K562 (cell line): ENCODE results near the gene TBC1D2. TPM values are rescaled to one million over a fixed set of nuclear protein-coding genes. Genes with fewer than 3 reads are reported as not detected.

Experiments used
- ATAC-seq: fragments of 200-7000 bp; cut with Tn5 transposase; 3 replicates; pipeline ENCODE4 v1.9.1; 2020; ENCODE audit warnings: moderate library complexity
- BruUV-seq: library from RNA; stranded (reverse); fragments of 400-500 nt; replicated peaks from 2 replicates; lab custom pipeline; 2021; lab: Mats Ljungman, UMichigan
- CTCF ChIA-PET: fragments of 300-600 bp; formaldehyde crosslinking; extraction: SDS; loops from one replicate; lab custom pipeline; 2021; ENCODE audit warnings: low intra/inter-chr PET ratio; lab: Yijun Ruan, JAX
- POLR2A ChIA-PET: fragments of 300-600, 350-650 bp; sonication (Branson Sonifier 250); formaldehyde crosslinking; extraction: SDS; loops from one replicate; lab custom pipeline; 2021; ENCODE audit warnings: antibody characterized with exemption, inconsistent platforms; lab: Yijun Ruan, JAX
- DNase-seq, 4 experiments: peaks; one replicate each; pipeline versions ENCODE4 v3.0.0 to v3.0.0-alpha.2; 2011 to 2018; ENCODE audit warnings: low spot score in 3 of 4, mixed read lengths in 3 of 4; ENCODE audit errors: extremely low read depth in 1 of 4
- FAIRE-seq: peaks from 2 replicates; lab custom pipeline; 2011; peaks lifted over from hg19 to GRCh38; lab: Jason Lieb, UNC
- H2AFZ ChIP-seq: 2 replicates; pipeline ENCODE4 v1.6.0; 2011; ENCODE audit warnings: low read depth, low read length, control low read depth, inconsistent platforms
- H3K27ac ChIP-seq: fragments of 200-600 bp; 3 replicates; pipeline ENCODE4 v1.8.0; 2011; ENCODE audit warnings: low read depth, mild to moderate bottlenecking, control low read depth, inconsistent platforms, low read length, moderate library complexity, mixed read lengths; ENCODE audit errors: extremely low read depth
- H3K27me3 ChIP-seq, 2 experiments: fragments of 300-600 bp in 1 of 2; 2 replicates in 1 of 2; 3 replicates in 1 of 2; pipeline versions ENCODE4 v1.6.0 to v1.8.0; 2011; ENCODE audit warnings: inconsistent platforms in 2 of 2, low read length in 2 of 2, mild to moderate bottlenecking in 1 of 2, mixed read lengths in 1 of 2, moderate library complexity in 1 of 2; ENCODE audit not compliant: control insufficient read depth in 2 of 2, insufficient read depth in 2 of 2
- H3K36me3 ChIP-seq: fragments of 300-600 bp; 3 replicates; pipeline ENCODE4 v1.8.0; 2011; ENCODE audit warnings: mild to moderate bottlenecking, low read length, inconsistent platforms; ENCODE audit not compliant: control insufficient read depth, insufficient read depth
- H3K4me1 ChIP-seq, 2 experiments: fragments of 200-600 bp in 1 of 2; replicated peaks in 1 of 2; 2 replicates in 1 of 2; 3 replicates in 1 of 2; pipeline versions ENCODE4 v1.5.1 to v1.8.0; 2011; ENCODE audit warnings: inconsistent platforms in 2 of 2, low read length in 2 of 2, mild to moderate bottlenecking in 1 of 2, mixed read lengths in 1 of 2, moderate library complexity in 1 of 2; ENCODE audit not compliant: control insufficient read depth in 2 of 2, insufficient read depth in 2 of 2
- H3K4me2 ChIP-seq: 2 replicates; pipeline ENCODE4 v1.6.1; 2011; ENCODE audit warnings: low read length, control low read depth, inconsistent platforms, mixed read lengths; ENCODE audit not compliant: insufficient read depth
- H3K4me3 ChIP-seq: fragments of 200-600 bp; sonication (generic), shearing (Covaris generic); 2 replicates; pipeline ENCODE4 v1.5.1; 2016; ENCODE audit warnings: control low read depth, inconsistent platforms
- H3K79me2 ChIP-seq: fragments of 200-600 bp; 3 replicates; pipeline ENCODE4 v1.8.0; 2011; ENCODE audit warnings: low read length, inconsistent platforms; ENCODE audit not compliant: control insufficient read depth, insufficient read depth
- H3K9ac ChIP-seq, 2 experiments: 2 replicates each; pipeline versions ENCODE4 v1.6.0 to v1.6.1; 2011; ENCODE audit warnings: low read depth in 2 of 2, low read length in 2 of 2, control low read depth in 1 of 2, inconsistent platforms in 1 of 2, mild to moderate bottlenecking in 1 of 2, mixed read lengths in 1 of 2; ENCODE audit not compliant: insufficient read depth in 1 of 2
- H3K9me1 ChIP-seq: one replicate; pipeline ENCODE4 v1.6.0; 2011; ENCODE audit warnings: inconsistent platforms, mild to moderate bottlenecking, low read length, moderate library complexity; ENCODE audit not compliant: control insufficient read depth, insufficient read depth
- H3K9me3 ChIP-seq: replicated peaks from 2 replicates; pipeline ENCODE4 v1.5.1; 2011; ENCODE audit warnings: low read depth, low read length, inconsistent platforms; ENCODE audit not compliant: control insufficient read depth, insufficient read depth
- H4K20me1 ChIP-seq: replicated peaks from 2 replicates; pipeline ENCODE4 v1.6.1; 2011; ENCODE audit warnings: low read length, inconsistent platforms, mixed read lengths; ENCODE audit not compliant: control insufficient read depth, insufficient read depth
- FOXJ2 ChIP-seq: fragments of 200-800 bp; sonication (Bioruptor generic); IDR thresholded peaks from 2 replicates; pipeline ENCODE4 v1.6.1; 2016; ENCODE audit warnings: missing genetic modification characterization, missing compliant biosample characterization
- GATAD2A ChIP-seq: fragments of 450-650 bp; IDR thresholded peaks from 2 replicates; pipeline ENCODE4 v1.6.1; 2017
- HEY1 ChIP-seq: fragments of 250-450 bp; sonication (Bioruptor Pico); IDR thresholded peaks from 2 replicates; pipeline ENCODE4 v1.5.0; 2020; ENCODE audit warnings: mild to moderate bottlenecking, moderate library complexity, borderline replicate concordance
- MNT ChIP-seq, 2 experiments: fragments of 450-650 bp; conservative IDR thresholded peaks; 2 replicates each; pipeline ENCODE4 v1.6.1; 2017; ENCODE audit warnings: mild to moderate bottlenecking in 2 of 2, moderate library complexity in 2 of 2
- NBN ChIP-seq: fragments of 450-650 bp; IDR thresholded peaks from 2 replicates; pipeline ENCODE4 v1.6.1; 2016; ENCODE audit warnings: low read depth, mild to moderate bottlenecking
- POLR2AphosphoS2 ChIP-seq: IDR thresholded peaks from 2 replicates; pipeline ENCODE4 v1.6.1; 2012; ENCODE audit warnings: low read length, improper control_type of control experiment
- PURB ChIP-seq: sonication (generic); formaldehyde crosslinking; IDR thresholded peaks from 2 replicates; pipeline ENCODE4 v1.9.0; 2021; ENCODE audit warnings: low read depth, mild to moderate bottlenecking, missing genetic modification reagents
- SMARCB1 ChIP-seq: IDR thresholded peaks from 2 replicates; pipeline ENCODE4 v1.6.1; 2011; ENCODE audit warnings: improper control_type of control experiment, low read depth; ENCODE audit not compliant: insufficient read length
- SNIP1 ChIP-seq: fragments of 450-650 bp; IDR thresholded peaks from 2 replicates; pipeline ENCODE4 v1.7.1; 2017; ENCODE audit warnings: low read depth, mild to moderate bottlenecking
- TEAD2 ChIP-seq: fragments of 450-650 bp; IDR thresholded peaks from 2 replicates; pipeline ENCODE4 v1.6.1; 2016; ENCODE audit warnings: missing genetic modification characterization, control low read depth, missing compliant biosample characterization
- ZNF140 ChIP-seq: fragments of 250-450 bp; sonication (Bioruptor Pico); IDR thresholded peaks from 2 replicates; pipeline ENCODE4 v1.8.0; 2021; ENCODE audit warnings: moderate library complexity, mild to moderate bottlenecking, inconsistent platforms
- ZNF551 ChIP-seq: fragments of 250-450 bp; sonication (Bioruptor Pico); IDR thresholded peaks from 2 replicates; pipeline ENCODE4 v1.5.0; 2021; ENCODE audit warnings: mild to moderate bottlenecking, moderate library complexity
- ZNF589 ChIP-seq: fragments of 200-800 bp; sonication (Bioruptor generic); IDR thresholded peaks from 2 replicates; pipeline ENCODE4 v1.6.1; 2016; ENCODE audit warnings: low read depth, missing genetic modification characterization, missing compliant biosample characterization
- ZNF76 ChIP-seq: fragments of 250-450 bp; sonication (Bioruptor Pico); IDR thresholded peaks from 2 replicates; pipeline ENCODE4 v1.4.0; 2020; ENCODE audit warnings: mild to moderate bottlenecking, moderate library complexity, borderline replicate concordance
- WGBS: fragments of 100-300 bp; shearing (Covaris generic); methylation state at CpG from one replicate; pipeline ENCODE4 v1.1.6; 2016; ENCODE audit warnings: low coverage, mixed read lengths; ENCODE audit not compliant: insufficient coverage; ENCODE audit errors: missing lambda C conversion rate; 5-methylcytosine and 5-hydroxymethylcytosine counted together
- in situ Hi-C: fragments of 300-500 bp; cut with MboI; formaldehyde crosslinking; loops from 4 replicates; pipeline ENCODE4 v1.15.0; 2018; ENCODE audit warnings: inconsistent platforms, mixed read lengths
- intact Hi-C: fragments of 100-400 bp; cut with micrococcal nuclease; formaldehyde crosslinking; loops from 2 replicates; pipeline ENCODE4 v1.14.2; 2022
- polyA plus RNA-seq, 8 experiments: library from polyadenylated mRNA; depleted of rRNA in 4 of 8; stranded (reverse) in 5 of 8; unstranded in 3 of 8; fragments of >200 nt; fragmentation: Nextera tagmentation in 2 of 8; fragmentation: Illumina TruSeq in 1 of 8; extraction: Ambion mirVana in 2 of 8; extraction: Trizol in 1 of 8; gene quantifications; 2 replicates each; pipeline versions ENCODE4 v1.2.1 to v1.2.3, GENCODE V29; 2011 to 2014; ENCODE audit warnings: inconsistent platforms in 1 of 8, missing spikeins in 1 of 8
- total RNA-seq, 7 experiments: library from RNA; depleted of rRNA in 6 of 7; stranded (reverse); fragments of >200 nt in 6 of 7; fragmentation: Illumina TruSeq in 2 of 7; extraction: Trizol in 2 of 7; gene quantifications; 2 replicates each; pipeline versions ENCODE4 v1.2.1 to v1.2.3, GENCODE V29; 2011 to 2021; ENCODE audit warnings: low replicate concordance in 1 of 7
- TF ChIP-seq, protein P1 (sequence below): fragments of 250-450 bp; sonication (Bioruptor Pico); IDR thresholded peaks from 2 replicates; pipeline ENCODE4 v1.8.0; 2022; ENCODE audit warnings: inconsistent platforms
- TF ChIP-seq, protein P2 (sequence below), 2 experiments: fragments of 250-450 bp in 1 of 2; fragments of 450-650 bp in 1 of 2; sonication (Bioruptor Pico) in 1 of 2; IDR thresholded peaks; 2 replicates each; pipeline versions ENCODE4 v1.6.1 to v1.8.0; 2016 to 2021; ENCODE audit warnings: mild to moderate bottlenecking in 2 of 2, moderate library complexity in 2 of 2, missing compliant biosample characterization in 1 of 2, missing genetic modification characterization in 1 of 2

TBC1D2 gene
- total and polyA plus RNA-seq, 9 of the 15 experiments (the other 6 are each of a cell fraction or from before 2014, with no cell fraction given) = 0.10 to 7.0 (median 2.5) TPM

GRCh38 chr9:98182069-98182820 lies 73.2 kb downstream of the TBC1D2 start:
- H3K9me3 ChIP-seq = no peaks in the 10 kb centered on the region
- in situ Hi-C loops (no loop called here), intact Hi-C loops (loop anchor here (5.0 kb wide), 1 partner anchor 240 kb away; no protein-coding TSS in a partner anchor)
- peak; percentile 97 for FAIRE-seq
- 1% methylated on average over 9 of the region's 9 CpGs for WGBS
- peak overlapping the region; percentile 43 to 83; a peak in 3 of 4 replicates for H3K9ac ChIP-seq
- H2AFZ ChIP-seq = peak overlapping the region; percentile 6; the same call in 1 of the 2 replicates
- BruUV-seq = no TSS peak
- no peaks in the 10 kb centered on the region for H4K20me1 ChIP-seq
- peaks cover 11% of the 10 kb centered on the region; the same call in 1 of the 3 replicates for H3K36me3 ChIP-seq
- H3K4me2 ChIP-seq = peak overlapping the region; percentile 76
- H3K4me1 ChIP-seq = peaks cover 45 to 62% of the 10 kb centered on the region in 2 experiments
- CTCF ChIA-PET = no interaction called here
- H3K9me1 ChIP-seq = no peaks in the 10 kb centered on the region
- peak; percentile 64 to 96 (median 80) for DNase-seq
- H3K27me3 ChIP-seq = no peaks in the 10 kb centered on the region
- ATAC-seq = peak; percentile 90
- H3K27ac ChIP-seq = peak overlapping the region; percentile 80
- peak overlapping the region; percentile 22; the same call in 1 of the 2 replicates for H3K4me3 ChIP-seq
- POLR2A ChIA-PET = interaction anchor here (0.5 to 1.3 kb wide), 11 partner anchors 9 to 1498 kb away, joined by 3 to 6 read pairs (median 3); partner anchors contain the start of genes CORO2A and TBC1D2
- H3K79me2 ChIP-seq = peaks cover 80% of the 10 kb centered on the region
- no peak for TF ChIP-seq ZNF551 (CRISPR knock-in tag)
- TF ChIP-seq, protein P1, sequence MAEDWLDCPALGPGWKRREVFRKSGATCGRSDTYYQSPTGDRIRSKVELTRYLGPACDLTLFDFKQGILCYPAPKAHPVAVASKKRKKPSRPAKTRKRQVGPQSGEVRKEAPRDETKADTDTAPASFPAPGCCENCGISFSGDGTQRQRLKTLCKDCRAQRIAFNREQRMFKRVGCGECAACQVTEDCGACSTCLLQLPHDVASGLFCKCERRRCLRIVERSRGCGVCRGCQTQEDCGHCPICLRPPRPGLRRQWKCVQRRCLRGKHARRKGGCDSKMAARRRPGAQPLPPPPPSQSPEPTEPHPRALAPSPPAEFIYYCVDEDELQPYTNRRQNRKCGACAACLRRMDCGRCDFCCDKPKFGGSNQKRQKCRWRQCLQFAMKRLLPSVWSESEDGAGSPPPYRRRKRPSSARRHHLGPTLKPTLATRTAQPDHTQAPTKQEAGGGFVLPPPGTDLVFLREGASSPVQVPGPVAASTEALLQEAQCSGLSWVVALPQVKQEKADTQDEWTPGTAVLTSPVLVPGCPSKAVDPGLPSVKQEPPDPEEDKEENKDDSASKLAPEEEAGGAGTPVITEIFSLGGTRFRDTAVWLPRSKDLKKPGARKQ (CRISPR knock-in tag) = no peak
- TF ChIP-seq ZNF76 (CRISPR knock-in tag) = no peak
- TF ChIP-seq POLR2AphosphoS2 = no peak
- no peak for TF ChIP-seq FOXJ2 (tag)
- TF ChIP-seq ZNF140 (CRISPR knock-in tag) = no peak
- no peak; the same call in 1 of the 2 replicates for TF ChIP-seq NBN
- TF ChIP-seq SNIP1 = no peak
- 0 out of 2 replicates have a peak, but pooled peaks have one; percentile 83 for TF ChIP-seq GATAD2A
- no peak for TF ChIP-seq PURB (CRISPR knock-in tag)
- no peak for TF ChIP-seq TEAD2 (tag)
- TF ChIP-seq, protein P2, sequence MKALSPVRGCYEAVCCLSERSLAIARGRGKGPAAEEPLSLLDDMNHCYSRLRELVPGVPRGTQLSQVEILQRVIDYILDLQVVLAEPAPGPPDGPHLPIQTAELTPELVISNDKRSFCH (CRISPR knock-in tag; IDR thresholded peaks at IDR 0.05) = no peak
- TF ChIP-seq, protein P2 (tag; IDR thresholded peaks at IDR 0.05) = 0 out of 2 replicates have a peak, but pooled peaks have one; percentile 16
- peak in 1 of 2 experiments; percentile 27; a peak in 1 of 4 replicates for TF ChIP-seq MNT (conservative IDR thresholded peaks at IDR 0.05)
- no peak for TF ChIP-seq HEY1 (CRISPR knock-in tag)
- TF ChIP-seq ZNF589 = peak; percentile 38; the same call in 1 of the 2 replicates
- peak; percentile 75 for TF ChIP-seq SMARCB1
